ENCODE data around the gene TRAIP.
"Not testable (repeated sequence)": the region's sequence is repeated elsewhere in the genome, so short reads cannot be mapped to it uniquely, and the experiment has no call there.

Gene TRAIP

GRCh38 chr3:49790626-49791411 lies 65.5 kb downstream of the TRAIP start:
- no peak for DNase-seq

GRCh38 chr3:49788056-49788455 lies 68.3 kb downstream of the TRAIP start:
- no peak for DNase-seq

- DNase-seq: no peak
These were observed 68.8 kb downstream of the TRAIP start for GRCh38 chr3:49787536-49787935.

GRCh38 chr3:49787182-49787464 lies 69.2 kb downstream of the TRAIP start:
- no peak for DNase-seq

- peak; percentile 99 for DNase-seq
These were observed 69.8 kb downstream of the TRAIP start, which contains the start of gene IP6K1 for GRCh38 chr3:49786357-49787181. IP6K1 (minus strand) TSS chr3:49786542; CDS start chr3:49748040, 38,502 bp downstream.

GRCh38 chr3:49785565-49786356 lies 70.6 kb downstream of the TRAIP start:
- DNase-seq: peak in 1 of 2 donors; percentile 24

- not testable (repeated sequence) for DNase-seq
These were observed 74.1 kb downstream of the TRAIP start for GRCh38 chr3:49782277-49782676.

- DNase-seq: no peak
These were observed 74.8 kb downstream of the TRAIP start for GRCh38 chr3:49781415-49782199.

- DNase-seq: not testable (repeated sequence)
These were observed 75.4 kb downstream of the TRAIP start for GRCh38 chr3:49780975-49781365.

- no peak for DNase-seq
These were observed 76.0 kb downstream of the TRAIP start for GRCh38 chr3:49780080-49780974.

- DNase-seq: no peak
These were observed 76.8 kb downstream of the TRAIP start for GRCh38 chr3:49779358-49780079.

Data from activated CD4-positive, alpha-beta T cell treated with anti-CD3 and anti-CD28 coated beads for 4 hours (primary cell).